Activated CD4-positive, alpha-beta T cell treated with anti-CD3 and anti-CD28 coated beads for 48 hours (primary cell): ENCODE data around the gene GABARAPL2.

Experiments used
- DNase-seq: peaks from one replicate; pipeline ENCODE4 v3.0.0-alpha.2; 2020

Gene GABARAPL2

DNA sequence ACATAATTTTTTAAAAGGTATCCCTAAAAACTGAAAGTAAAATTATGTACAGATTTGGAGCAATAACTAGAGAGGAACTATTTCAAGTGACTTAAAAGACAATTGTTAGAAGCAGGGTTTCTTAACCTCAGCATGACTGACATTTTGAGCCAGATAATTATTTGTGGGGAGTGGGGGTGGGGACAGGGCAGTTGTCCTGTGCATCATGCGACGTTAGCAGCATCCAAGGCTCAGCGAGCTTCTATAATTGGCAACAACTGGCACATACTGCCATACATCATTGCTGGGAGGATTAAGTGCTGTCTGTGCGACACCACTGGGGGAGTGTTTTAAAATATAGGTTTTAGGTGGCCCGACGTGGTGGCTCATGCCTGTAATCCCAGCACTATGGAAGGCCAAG lies 27.1 kb downstream of the GABARAPL2 start:
- DNase-seq: no peak

DNA sequence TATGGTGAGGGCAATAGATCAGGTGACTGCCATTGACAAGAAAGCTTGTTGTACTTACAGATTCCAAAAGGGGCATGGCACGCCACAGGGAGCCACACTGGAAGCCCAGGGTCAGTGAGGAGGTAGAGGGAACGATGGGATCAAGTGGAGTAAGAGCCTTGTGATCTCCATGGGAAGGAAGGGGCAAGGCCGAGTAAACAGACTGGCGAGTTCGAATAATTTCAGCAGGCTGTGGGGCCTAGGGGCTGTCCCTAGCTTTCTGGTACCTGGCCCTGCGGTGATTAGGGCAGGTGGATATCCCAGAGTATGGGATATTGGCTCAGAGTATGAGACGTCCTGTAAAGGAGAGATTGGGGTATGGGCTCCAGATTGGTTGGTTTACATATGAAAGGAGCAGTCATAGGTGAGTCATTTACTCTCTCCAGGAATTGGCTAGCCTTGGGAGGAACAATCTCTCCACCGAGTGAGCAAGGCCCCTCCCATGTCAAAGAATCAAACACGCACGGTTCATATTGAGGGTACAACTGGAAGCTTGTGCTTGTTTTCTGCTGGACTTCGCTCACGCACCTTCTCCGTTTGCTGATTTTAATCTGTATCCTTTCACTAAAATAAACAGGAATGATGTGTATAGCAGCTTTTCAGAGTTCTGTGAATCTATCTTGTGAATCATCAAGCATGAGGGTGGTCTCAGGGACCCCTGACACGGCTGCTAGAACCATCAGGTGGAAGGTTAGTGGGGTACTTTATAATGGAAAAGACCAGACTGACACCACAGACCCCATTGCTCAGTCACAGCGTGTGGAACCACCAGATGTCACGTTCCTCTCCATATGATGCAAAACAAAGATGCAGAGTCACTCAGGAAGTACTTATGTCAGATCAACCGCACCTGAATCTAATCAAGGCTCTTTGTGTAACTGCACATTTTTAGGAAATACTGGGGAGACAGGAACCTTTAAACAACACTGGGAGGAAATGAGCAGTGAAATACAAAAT lies 27.9 kb downstream of the GABARAPL2 start:
- peak; percentile 11 for DNase-seq

DNA sequence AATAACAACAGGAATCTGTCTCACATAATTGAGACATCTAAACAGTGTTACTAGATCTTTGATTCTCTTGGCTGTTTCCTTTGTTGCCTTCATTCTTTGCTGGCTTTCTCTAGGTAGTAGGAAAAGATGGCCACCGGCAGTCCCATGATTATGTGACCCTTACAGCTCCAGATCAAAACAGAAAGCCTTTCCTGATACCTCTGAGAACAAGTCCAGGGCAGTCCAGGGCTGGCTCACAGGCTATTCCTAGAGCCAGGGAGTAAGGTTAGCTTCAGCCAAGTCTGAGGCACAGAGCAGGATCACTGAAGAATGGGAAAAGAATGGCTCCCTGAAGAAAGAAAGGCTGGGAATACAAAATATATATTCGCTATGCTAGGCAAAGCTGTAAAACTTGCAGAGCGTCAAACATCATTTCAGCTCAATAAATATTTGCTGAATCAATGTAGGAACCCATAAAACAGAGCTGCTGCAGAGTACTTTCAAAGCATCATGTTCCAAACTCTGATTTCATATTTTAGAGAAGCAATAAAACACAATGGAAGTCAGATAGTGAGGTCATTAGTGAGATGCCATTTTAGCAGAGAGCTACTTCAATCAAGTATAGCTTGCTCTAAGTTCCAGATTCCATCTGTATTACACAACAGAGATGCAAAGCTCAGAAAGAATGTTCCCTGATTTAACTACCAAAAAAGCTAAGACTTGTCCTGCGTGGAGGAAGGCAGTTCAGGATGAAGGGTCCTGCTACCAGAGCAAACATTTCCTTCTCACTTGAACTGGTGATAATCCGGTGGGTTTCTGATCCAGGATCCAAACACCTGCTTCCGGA lies 33.5 kb downstream of the GABARAPL2 start:
- no peak for DNase-seq

DNA sequence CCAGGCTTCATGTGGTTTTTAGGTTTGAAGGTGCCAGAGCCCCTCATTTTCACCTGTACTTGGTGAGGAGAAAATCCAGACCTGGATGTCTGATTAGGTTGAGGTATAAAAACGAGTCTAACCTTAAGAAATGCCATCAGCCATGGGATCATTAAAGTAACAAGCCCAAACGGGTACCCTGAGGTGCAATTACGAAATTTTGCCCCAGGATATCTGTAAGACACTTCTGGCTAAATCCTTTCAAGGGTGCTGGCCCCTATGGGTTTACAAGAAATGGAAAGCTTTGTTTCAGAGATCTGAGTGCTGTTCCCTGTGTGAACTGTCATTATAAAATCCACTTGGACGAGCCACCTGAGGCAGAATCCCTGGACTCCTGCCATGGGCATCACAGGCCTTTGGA lies 37.1 kb downstream of the GABARAPL2 start:
- DNase-seq: no peak

DNA sequence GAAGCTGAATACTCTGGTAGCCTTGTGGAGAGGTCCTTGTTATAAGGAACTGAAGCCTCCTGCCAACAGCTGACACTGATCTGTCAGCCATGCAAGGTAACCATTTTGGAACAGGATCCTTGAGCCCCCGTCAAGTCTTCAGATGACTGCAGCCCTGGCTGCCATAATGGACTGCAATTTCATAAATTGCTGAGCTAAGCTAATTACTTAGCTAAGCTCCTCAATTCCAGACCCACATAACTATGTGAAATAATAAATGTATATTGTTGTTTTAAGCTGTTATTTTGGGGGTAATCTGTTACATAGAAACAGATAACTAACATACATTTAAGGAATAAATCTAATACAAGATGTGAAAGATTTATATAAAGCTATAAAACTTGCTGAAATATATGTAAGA lies 40.3 kb downstream of the GABARAPL2 start:
- DNase-seq: no peak

DNA sequence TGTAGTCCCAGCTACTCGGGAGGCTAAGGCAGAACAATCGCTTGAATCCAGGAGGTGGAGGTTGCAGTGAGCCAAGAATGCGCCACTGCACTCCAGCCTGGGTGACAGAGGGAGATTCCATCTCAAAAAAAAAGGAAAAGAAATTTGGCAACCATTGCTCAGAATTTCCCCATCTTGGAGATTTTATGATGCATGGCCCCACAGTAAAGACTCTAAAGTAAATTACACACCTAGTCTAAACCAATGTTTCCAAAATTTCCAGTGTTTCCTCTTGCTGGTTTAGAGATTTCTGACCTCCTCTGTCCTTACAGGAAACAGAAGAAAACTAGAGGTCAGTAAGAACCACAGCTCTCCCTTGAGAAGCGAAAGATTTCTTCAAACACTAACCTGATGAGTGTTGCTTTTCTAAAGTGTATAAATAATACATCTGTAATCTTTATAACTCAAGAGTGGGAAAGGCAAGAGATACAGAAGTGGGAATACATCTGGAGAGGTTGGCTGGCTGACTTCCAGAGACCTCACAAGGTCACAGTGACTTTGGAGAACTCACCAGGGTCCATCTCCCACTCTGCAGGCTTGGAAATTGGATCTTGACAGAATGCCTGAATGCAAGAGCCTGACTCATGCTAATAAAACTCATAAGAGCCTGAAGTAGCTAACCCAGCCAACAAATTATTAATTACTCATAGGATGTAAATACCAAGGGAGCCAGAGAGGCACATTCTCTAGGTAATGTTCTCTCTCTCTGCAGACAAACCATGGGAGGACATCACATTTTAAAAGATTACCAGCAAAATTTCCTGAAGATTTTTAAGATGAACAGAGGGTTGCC lies 48.1 kb downstream of the GABARAPL2 start:
- DNase-seq: no peak

DNA sequence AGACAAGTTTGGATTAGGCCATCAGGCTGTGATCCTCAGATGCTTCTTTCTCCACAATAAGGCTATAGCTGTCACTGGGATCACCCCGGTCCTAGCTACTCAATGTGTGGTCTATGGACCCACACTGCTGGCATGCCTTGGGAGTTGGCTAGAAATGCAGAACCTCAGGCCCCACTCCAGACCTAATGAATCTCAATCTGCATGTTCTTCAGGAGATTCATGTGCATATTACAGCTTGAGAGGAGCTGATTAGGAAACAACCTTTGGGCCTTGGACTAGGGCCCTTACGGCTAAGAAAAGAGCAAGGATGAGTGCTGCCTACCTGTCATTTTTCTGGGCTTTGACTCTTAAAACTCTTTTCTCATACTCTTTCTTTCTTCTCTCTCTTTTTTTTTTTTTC lies 49.4 kb downstream of the GABARAPL2 start:
- DNase-seq: no peak

DNA sequence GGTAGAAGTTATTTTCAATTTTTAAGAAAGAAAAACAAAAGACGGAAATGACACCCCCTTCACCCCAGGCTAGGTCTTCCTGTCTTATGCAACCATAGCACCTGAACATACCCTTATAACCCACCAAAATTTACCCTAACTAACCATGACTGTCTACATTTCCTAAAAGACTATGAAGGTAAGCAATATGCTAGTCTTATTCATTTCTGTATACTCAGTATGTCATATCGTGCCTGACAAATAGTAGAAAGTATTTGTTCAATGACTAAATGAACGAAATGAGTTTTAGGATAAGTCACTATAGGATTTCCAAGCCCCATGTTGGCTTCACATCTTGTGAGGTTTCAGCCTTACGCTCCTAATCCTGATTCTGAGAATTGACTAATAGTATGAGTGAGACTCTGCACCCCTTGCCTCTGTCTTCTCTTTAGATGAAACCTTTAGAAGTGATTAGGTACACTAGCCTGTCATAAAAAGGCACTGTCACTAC lies 50.4 kb downstream of the GABARAPL2 start:
- DNase-seq: no peak

DNA sequence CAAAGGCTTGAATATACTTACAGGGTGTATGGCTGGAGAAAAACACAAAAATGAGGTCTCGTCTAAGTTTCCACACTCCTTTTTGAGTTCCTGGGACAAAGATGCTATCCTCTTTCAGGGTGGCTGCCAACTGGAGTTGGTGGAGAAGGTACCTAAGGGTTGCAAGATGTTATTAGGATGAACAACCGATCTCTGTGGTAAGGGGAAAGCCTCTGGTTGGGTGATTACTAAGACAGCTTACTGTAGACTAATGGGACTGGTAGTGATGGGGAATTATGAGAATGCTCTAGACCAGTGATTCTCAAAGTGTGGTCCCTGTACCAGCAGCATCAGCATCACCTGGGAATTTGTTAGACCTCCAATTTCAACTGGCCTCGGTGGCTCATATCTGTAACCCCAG lies 50.9 kb downstream of the GABARAPL2 start:
- no peak for DNase-seq

DNA sequence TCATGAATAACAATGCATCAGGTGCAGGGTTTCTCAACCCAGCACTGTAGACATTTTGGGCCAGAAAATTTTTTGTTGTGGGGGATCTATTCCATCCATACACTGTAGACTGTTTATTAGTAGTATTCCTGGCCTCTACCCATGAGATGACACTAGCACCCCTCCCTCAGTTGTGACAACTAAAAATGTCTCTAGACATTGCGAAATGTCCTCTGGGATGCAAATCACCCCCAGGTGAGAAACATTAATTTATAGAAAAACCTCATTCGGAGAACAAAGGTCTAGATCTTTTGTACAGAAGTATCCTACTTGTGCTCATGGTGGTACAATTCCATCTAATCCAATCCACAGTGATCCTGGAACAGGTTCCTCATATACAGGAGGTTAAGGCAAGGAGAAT lies 52.6 kb downstream of the GABARAPL2 start:
- no peak for DNase-seq

DNA sequence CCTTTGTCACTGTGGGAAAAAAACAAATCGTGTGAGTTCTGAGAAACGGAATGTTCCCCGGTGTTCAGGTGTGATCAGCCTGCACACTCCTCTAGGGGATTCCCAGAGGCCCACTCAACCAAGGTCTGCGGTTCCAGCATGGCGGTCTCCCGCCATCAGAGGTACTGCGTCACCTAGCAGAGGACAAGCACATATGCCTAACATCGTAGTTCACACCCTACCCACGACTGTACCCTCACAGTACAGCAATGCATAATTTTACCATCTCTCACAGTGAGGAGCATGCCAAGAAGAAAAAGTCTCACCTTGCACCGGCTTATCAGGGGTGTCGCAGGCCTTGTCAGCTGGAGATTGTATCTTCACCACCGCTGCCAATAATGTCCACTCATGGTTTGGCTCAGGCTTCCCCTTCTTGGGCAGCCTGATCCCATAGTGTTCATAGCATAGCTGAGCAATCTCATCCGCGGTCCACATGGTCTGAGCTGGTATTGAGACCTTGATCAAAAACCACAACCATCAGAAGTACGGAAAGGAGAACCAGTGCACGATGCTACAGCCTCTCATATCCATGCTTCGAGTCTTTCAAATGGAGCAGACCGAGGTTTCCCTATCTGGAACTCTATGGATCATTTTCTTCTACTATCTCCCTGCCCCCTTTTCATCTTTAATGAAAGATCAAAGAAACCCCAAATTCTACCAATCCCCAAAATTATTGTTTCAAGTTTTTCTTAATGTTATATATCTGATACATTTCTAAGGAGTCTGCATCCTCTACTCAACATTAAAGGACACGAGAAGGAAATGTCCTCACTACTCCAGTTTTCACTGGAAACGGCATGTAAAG lies 54.4 kb downstream of the GABARAPL2 start:
- DNase-seq: no peak

DNA sequence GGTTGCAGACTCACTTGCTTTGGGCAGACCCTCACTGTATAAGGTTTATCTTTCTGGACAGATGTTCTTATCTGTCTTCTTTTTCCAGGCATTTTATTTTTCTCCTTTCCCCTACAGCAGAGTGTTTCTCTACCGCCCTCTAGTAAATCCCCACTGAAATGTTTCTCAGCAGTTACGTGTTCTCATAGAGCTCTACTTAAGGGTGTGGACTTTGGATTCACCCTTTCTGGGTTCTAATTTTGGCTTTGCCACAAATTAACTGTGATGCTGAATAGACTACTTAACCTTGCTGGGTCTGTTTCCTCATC lies 54.9 kb downstream of the GABARAPL2 start:
- no peak for DNase-seq

DNA sequence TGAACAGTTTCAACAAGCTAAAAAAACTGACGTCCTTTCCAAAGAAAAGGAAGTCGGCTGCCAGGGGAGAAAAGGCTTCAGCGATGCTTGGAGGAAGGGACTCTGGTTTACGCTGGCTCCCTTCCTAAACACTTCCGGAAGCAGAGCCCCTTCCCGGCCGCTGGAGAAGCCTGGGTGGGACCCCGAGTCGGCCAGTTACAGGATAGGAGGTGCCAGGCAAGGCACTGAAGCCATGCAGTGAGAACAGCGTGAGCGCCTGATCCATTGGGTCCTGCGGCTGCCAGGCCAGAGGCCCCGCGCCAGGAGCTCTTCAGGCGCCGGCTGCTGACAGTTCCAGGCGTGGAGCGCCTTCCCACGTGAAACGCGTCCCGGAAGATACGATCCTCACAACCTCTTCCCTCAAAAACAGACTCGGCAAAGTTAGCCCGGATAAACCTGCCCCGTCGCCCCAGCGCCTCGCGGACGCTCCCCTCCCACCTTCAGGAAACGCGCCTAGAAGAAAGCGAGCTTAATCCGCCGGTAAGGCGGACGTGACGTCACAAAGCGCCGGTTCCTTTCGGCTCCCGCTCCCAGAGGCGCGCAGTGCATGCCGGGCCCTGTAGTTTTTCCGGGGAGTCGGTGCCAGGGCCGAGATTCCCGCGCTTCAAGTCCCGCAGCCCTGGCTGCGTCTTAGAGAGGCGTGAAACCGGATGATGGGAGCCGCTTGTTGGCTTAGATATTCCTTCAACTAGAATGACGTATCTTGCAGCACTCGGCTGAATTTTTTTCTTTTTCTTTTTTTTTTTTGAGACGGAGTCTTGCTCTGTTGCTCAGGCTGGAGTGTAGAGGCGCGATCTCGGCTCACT lies 56.8 kb downstream of the GABARAPL2 start, which contains the start of gene ADAT1:
Gene ADAT1 (minus strand): TSS at position 521 of the 845 bp plus-strand sequence. CDS start 2,482 bp downstream, outside the sequence.
- peak; percentile 99 for DNase-seq

DNA sequence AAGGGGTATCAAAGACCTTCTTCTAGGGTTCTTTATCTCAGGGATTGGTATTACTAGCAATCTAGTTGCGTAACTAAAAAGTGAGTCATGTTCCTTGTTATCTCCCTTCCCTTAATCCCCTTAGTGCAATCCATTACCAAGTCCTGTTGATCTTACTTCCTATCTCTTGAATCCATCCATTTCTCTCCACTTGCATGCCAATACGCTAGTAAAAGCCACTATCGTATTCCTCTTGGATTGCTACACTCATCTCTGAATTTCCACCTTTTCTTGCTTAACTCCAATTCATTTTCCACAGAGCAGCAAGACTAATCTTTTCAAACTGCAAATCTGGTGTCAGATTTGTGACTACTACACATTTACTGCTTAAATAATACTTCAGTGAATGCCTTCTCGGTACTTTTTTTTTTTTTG lies 58.7 kb downstream of the GABARAPL2 start:
- no peak for DNase-seq

DNA sequence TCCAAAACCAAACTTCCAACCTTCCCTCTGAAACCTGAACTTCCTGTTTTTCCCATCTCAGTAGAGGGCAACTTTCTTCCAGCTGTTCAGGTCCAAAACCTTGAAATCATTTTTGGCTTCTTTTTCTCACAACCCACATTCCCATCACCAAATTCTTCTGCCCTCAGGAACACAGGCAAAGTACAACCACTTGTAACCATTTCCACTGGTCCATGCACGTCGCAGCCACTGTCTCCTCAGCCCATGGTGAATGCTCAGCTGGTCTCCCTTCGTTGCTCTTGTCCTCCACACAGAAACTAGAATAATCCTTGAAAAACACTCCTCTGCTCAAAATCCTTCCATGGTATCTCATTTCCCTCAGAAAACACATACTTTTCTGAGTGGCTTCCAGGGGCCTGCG lies 60.6 kb downstream of the GABARAPL2 start:
- DNase-seq: no peak
